Activated CD8-positive, alpha-beta memory T cell treated with anti-CD3 and anti-CD28 coated beads for 1 hour (primary cell): ENCODE data around the gene ARMC5.
"Not testable (repeated sequence)": the region's sequence is repeated elsewhere in the genome, so short reads cannot be mapped to it uniquely, and the experiment has no call there.

ENCODE experiments used
- DNase-seq, 2 donors: peaks; one replicate each; pipeline ENCODE4 v3.0.0-alpha.2; 2020; ENCODE audit warnings: low read depth in 1 of 2; ENCODE audit errors: extremely low read depth in 1 of 2

ARMC5 gene

DNA sequence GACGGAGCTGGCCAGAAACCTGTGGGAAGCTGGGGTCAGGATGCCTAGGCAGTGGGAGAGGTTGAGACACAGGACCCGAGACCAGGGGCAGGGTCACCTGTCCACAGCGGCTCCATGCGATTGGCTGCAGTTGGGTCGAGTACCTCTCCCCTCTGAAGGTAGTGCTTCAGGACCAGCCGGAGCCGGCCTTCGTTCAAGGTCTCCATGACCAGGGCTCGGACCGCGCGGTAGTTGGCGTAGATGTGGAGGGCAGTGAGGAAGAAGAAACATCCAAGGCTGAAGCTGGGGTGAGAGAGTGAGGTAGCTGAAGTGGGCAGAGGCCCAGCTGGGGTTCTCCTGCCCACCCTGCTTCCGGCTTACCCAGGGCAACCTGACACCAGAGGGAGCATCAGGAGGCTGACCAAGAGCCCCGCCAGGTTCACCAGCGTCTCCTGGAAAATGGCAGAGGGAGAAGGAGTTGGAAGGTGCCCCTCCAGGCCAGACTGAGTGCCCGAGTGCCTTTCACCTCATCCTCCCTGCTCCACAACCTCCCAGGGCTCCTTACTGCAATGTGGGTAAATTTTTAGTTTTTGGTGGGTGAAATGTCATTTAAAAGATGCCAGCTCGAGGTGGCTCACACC lies 34.3 kb downstream of the ARMC5 start:
- no peak for DNase-seq

DNA sequence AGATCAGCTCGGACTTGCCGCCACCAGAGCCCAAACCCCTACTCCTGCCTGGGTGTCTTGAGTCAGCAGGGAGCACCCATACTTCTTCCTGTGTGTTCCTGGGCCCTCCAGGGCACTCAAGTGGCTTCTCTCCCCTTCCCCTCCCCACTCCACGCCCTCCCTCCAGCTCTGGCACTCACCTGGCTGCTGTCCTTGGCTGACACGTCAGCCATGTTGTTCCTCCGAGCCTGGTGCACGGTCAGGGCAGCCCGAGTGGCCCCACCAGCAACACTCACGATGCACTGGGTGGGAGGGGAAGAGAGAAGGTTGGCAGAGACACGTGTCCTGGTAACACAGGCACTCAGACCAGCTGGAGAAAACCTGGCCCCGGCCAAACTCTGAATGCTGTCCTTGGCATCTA lies 37.4 kb downstream of the ARMC5 start:
- no peak for DNase-seq

- DNase-seq: no peak
Observed at GRCh38 chr16:31498493-31498892, 39.2 kb downstream of the ARMC5 start.

DNA sequence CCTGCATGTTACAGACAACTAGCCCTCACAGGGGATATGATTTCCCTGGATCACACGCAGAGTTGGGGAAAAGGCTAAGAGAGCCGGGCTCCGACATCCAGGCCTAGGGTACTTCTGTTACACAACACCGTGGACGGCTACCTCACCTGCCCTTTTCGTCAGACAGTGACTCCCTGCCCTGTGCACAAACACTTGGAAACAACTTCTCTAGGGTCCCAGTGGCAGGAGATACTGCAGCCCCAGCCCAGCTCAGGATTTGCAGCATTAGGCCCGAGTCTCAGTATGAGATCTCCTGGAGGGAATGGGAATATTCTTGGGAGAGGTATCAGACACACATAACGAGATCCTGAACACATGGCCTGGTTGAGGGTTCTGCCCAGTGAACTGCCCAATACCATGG lies 40.6 kb downstream of the ARMC5 start:
- no peak for DNase-seq

DNA sequence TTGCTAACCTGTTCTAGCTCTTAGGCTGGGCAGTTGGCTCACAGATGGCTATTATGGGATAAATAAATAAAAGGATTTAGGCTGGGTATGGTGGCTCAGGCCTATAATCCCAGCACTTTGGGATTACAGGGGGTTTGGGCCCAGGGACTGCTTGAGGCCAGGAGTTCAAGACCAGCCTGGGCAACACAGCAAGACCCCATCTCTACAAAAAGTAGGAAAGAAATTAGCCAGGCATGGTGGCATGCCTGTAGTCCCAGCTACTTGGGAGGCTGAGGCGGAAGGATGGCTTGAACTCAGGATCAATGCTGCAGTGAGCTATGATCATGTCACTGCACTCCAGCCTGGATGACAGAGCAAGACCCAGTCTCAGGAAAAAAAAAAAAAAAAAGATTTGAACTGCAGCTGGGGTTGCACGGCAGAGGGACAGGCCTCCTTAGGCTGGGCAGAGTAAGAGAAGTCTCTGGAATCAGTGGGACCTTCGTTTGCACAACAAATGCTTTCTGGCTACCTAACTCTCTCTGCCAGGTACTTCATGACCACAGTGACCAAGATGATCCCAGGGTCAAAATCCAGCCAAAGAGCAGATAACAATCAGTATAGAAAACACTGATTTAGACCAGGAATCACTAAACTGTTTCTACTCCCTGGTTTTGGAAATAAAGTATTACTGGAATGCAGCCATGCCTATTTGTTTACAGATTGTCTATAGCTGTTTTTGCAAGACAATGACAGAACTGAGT lies 42.1 kb downstream of the ARMC5 start:
- DNase-seq: no peak

GRCh38 chr16:31501966-31502348 lies 42.7 kb downstream of the ARMC5 start:
- DNase-seq: no peak

- DNase-seq: no peak
Observed at GRCh38 chr16:31502981-31503380, 43.7 kb downstream of the ARMC5 start.

GRCh38 chr16:31503555-31503954 lies 44.3 kb downstream of the ARMC5 start:
- DNase-seq: not testable (repeated sequence)

DNA sequence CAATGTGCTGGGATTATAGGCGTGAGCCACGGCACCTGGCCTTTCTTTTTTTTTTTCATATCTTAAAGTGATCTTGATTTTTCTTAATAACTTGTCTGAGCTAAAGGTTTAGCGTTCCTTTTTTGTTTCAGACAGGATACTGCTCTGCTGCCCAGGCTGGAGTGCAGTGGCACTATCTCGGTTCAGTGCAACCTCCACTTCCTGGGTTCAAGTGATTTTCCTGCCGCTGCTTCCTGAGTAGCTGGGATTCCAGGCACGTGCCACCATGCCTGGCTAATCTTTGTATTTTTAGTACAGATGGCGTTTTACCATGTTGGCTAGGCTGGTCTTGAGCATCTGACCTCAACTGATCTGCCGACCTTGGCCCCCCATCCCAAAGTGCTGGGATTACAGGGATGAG lies 44.9 kb downstream of the ARMC5 start:
- DNase-seq: no peak

DNA sequence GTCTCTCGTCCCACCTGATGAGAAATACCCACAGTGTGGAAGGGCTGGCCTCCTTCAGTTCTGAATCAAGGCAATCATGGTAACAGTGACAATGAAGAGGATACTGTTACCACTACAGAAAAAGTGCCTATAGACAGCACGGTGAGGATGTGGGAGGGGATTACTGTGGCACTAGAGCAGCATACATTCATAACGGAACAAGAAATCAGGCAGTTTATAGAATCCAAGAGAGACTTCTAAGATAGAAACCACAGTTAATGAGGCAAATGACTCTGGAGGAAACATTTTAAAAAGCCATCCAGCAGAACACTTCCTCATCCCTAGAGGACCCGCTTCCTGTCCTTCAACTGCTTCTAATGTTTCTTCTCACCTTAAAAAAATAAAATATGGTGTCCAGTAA lies 46.2 kb downstream of the ARMC5 start:
- no peak for DNase-seq

- no peak for DNase-seq
Observed at GRCh38 chr16:31507617-31507928, 48.3 kb downstream of the ARMC5 start.

DNA sequence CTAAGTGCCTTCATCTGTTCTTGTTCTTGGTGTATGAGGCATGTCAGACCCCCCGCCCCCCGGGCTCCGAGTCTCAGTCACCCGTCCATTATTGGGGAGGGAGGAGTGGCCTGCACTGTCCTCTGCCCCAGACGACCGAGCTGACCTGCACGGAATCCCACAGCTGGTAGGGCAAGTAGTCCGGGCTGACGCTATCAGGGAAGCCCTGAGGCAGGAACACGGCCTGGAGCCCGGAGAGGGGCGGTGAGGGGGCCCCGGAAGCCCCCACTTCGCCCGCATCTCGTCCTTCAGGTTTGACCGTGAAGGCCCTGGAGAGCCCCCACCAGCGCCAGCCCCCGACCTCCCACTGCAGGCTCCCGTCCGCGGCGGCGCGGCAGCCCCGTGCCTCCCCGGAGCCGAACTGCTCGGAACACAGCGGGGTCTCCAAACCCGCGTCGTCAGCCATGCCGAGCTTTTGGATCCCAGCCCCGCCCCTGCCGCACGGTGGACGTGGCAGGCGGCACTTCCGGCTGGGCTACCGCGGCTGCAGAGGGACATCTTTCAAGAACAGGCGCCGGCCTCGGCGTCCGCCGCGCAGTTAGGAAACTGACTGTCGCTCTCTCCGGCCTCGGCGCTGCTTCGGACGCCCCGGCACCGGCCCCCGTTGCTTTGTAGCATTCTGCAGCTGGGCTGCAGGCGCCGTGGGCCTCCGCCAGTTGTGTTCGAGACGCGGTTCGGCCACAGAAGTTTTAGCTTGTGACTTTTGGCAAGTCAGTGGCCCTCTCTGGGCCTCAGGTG lies 48.8 kb downstream of the ARMC5 start, which contains the start of gene RUSF1:
RUSF1 (minus strand) TSS at position 463 of the 777 bp plus-strand sequence; CDS start at position 445, 18 bp downstream.
- DNase-seq: peak; percentile 53 to 70

- DNase-seq: no peak
Observed at GRCh38 chr16:31508706-31509195, 49.5 kb downstream of the ARMC5 start.

GRCh38 chr16:31513126-31513525 lies 53.8 kb downstream of the ARMC5 start:
- no peak for DNase-seq

GRCh38 chr16:31513884-31514283 lies 54.6 kb downstream of the ARMC5 start:
- DNase-seq: no peak
